Activated B cell treated with CpG ODN at 0.5 μM for 24 hours (primary cell): Measurements from ENCODE around the gene ELL2. TPM values are rescaled to one million over a fixed set of nuclear protein-coding genes. Genes with fewer than 3 reads are reported as not detected.

Experiments
- ATAC-seq: fragments of 200-7000 bp; cut with Tn5 transposase; one replicate; pipeline ENCODE4 v1.10.0; 2021; ENCODE audit warnings: low read depth, mild to moderate bottlenecking, moderate library complexity
- CTCF ChIA-PET: fragments of 350-600 bp; sonication (Branson Sonifier 250); formaldehyde crosslinking; loops from one replicate; lab custom pipeline; 2021; ENCODE audit warnings: antibody characterized with exemption; lab: Charles Lee
- POLR2A ChIA-PET: fragments of 350-600 bp; sonication (Branson Sonifier 250); formaldehyde crosslinking; loops from one replicate; lab custom pipeline; 2021; ENCODE audit warnings: antibody characterized with exemption; lab: Charles Lee
- DNase-seq: peaks from one replicate; pipeline ENCODE4 v3.0.0; 2022
- H3K27ac Mint-ChIP-seq: one replicate; pipeline ENCODE4 v1.8.0; 2020; ENCODE audit warnings: mixed read lengths
- H3K27me3 Mint-ChIP-seq: one replicate; pipeline ENCODE4 v1.8.0; 2021; ENCODE audit warnings: mixed read lengths
- H3K36me3 Mint-ChIP-seq: one replicate; pipeline ENCODE4 v1.8.0; 2021; ENCODE audit warnings: low read depth, mixed read lengths
- H3K4me1 Mint-ChIP-seq: one replicate; pipeline ENCODE4 v1.8.0; 2021; ENCODE audit warnings: mixed read lengths
- H3K4me3 Mint-ChIP-seq: one replicate; pipeline ENCODE4 v1.8.0; 2020; ENCODE audit warnings: mild to moderate bottlenecking, mixed read lengths
- H3K9me3 Mint-ChIP-seq: one replicate; pipeline ENCODE4 v1.8.0; 2020; ENCODE audit warnings: mixed read lengths
- CTCF ChIP-seq: fragments of 200-600 bp; IDR thresholded peaks from one replicate; pipeline ENCODE4 v1.8.0; 2022; ENCODE audit warnings: antibody characterized with exemption, mild to moderate bottlenecking
- intact Hi-C: fragments of 100-400 bp; cut with micrococcal nuclease; formaldehyde crosslinking; loops from one replicate; pipeline ENCODE4 v1.15.1; 2024
- total RNA-seq: library from RNA; stranded (reverse); gene quantifications from 2 replicates; pipeline ENCODE4 v1.2.3, GENCODE V29; 2022

ELL2 gene
- total RNA-seq, 1 donor from 2014 or later = 56.0 TPM

GRCh38 chr5:95861221-95861863, 100.3 kb downstream of the ELL2 start:
- Mint-ChIP-seq H3K4me3 (peak overlapping the region; percentile 19), H3K4me1 (peaks cover 34% of the 10 kb centered on the region), H3K36me3 (no peaks in the 10 kb centered on the region), H3K27me3 (peaks cover 14% of the 10 kb centered on the region), H3K27ac (no peak overlapping the region), H3K9me3 (no peaks in the 10 kb centered on the region)
- no peak for TF ChIP-seq CTCF
- CTCF ChIA-PET = interaction anchor here (1.2 to 6.9 kb wide), 6 partner anchors 10 to 475 kb away, joined by 3 to 96 read pairs (median 4); no protein-coding TSS in a partner anchor
- POLR2A ChIA-PET = interaction anchor here (1.0 kb wide), 1 partner anchor 100 kb away, joined by 3 read pairs; the partner anchor contains the start of gene ELL2
- DNase-seq = no peak
- intact Hi-C loops = no loop called here
- no peak for ATAC-seq

- Mint-ChIP-seq H3K9me3 (no peaks in the 10 kb centered on the region), H3K27ac (peak overlapping the region; percentile 10), H3K4me3 (no peak overlapping the region), H3K36me3 (no peaks in the 10 kb centered on the region), H3K4me1 (peaks cover 32% of the 10 kb centered on the region), H3K27me3 (peaks cover 14% of the 10 kb centered on the region)
- ATAC-seq (no peak), DNase-seq (no peak)
- CTCF ChIA-PET = interaction anchor here (1.3 to 6.9 kb wide), 7 partner anchors 10 to 743 kb away, joined by 3 to 96 read pairs (median 5); no protein-coding TSS in a partner anchor
- POLR2A ChIA-PET = interaction anchor here (1.2 kb wide), 1 partner anchor 476 kb away, joined by 3 read pairs; no protein-coding TSS in a partner anchor
- no peak for TF ChIP-seq CTCF
- intact Hi-C loops = loop anchor here (1.0 to 2.0 kb wide), 5 partner anchors 9 to 581 kb away; no protein-coding TSS in a partner anchor
Measured at GRCh38 chr5:95859661-95860060, 102.0 kb downstream of the ELL2 start.

- Mint-ChIP-seq H3K4me3 (peak overlapping the region; percentile 66), H3K4me1 (peaks cover 32% of the 10 kb centered on the region), H3K36me3 (no peaks in the 10 kb centered on the region), H3K27ac (peak overlapping the region; percentile 10), H3K9me3 (no peaks in the 10 kb centered on the region), H3K27me3 (peaks cover 14% of the 10 kb centered on the region)
- TF ChIP-seq CTCF = peak; percentile 80
- POLR2A ChIA-PET = interaction anchor here (1.2 kb wide), 1 partner anchor 477 kb away, joined by 3 read pairs; no protein-coding TSS in a partner anchor
- CTCF ChIA-PET = interaction anchor here (0.6 to 6.9 kb wide), 9 partner anchors 11 to 744 kb away, joined by 3 to 96 read pairs (median 5); no protein-coding TSS in a partner anchor
- intact Hi-C loops = loop anchor here (1.0 to 2.0 kb wide), 7 partner anchors 9 to 742 kb away; no protein-coding TSS in a partner anchor
- DNase-seq (peak; percentile 83), ATAC-seq (peak; percentile 97)
Measured at GRCh38 chr5:95858661-95859595, 102.7 kb downstream of the ELL2 start.

- POLR2A ChIA-PET = no interaction called here
- peaks cover 14% of the 10 kb centered on the region for H3K27me3 Mint-ChIP-seq
- no peak for ATAC-seq
Measured at GRCh38 chr5:95858023-95858461, 103.6 kb downstream of the ELL2 start.

More at GRCh38 chr5:95858023-95858461, 103.6 kb downstream of the ELL2 start:
- Mint-ChIP-seq H3K9me3 (no peaks in the 10 kb centered on the region), H3K4me3 (no peak overlapping the region), H3K4me1 (peaks cover 28% of the 10 kb centered on the region), H3K36me3 (no peaks in the 10 kb centered on the region), H3K27ac (no peak overlapping the region)
- no peak for DNase-seq
- intact Hi-C loops = loop anchor here (1.0 to 2.0 kb wide), 5 partner anchors 35 to 743 kb away; no protein-coding TSS in a partner anchor
- CTCF ChIA-PET = interaction anchor here (2.1 to 6.9 kb wide), 2 partner anchors 478 to 482 kb away, joined by 5 to 96 read pairs; no protein-coding TSS in a partner anchor
- TF ChIP-seq CTCF = no peak
